Naive B cell (primary cell): ENCODE measurements around the gene ZCRB1. TPM values are rescaled to one million over a fixed set of nuclear protein-coding genes. Genes with fewer than 3 reads are reported as not detected.
"Not testable (repeated sequence)": the region's sequence is repeated elsewhere in the genome, so short reads cannot be mapped to it uniquely, and the experiment has no call there.

Experiments used
- ATAC-seq, 2 donors: fragments of 150-1000 bp; cut with Tn5 transposase; 2 replicates each; pipeline ENCODE4 v1.10.0; 2021; ENCODE audit warnings: low read depth in 2 of 2, mild to moderate bottlenecking in 2 of 2, moderate library complexity in 2 of 2
- DNase-seq: peaks from one replicate; pipeline ENCODE4 v3.0.0; 2022
- H3K27ac Mint-ChIP-seq, 6 donors: one replicate each; pipeline ENCODE4 v1.8.0; 2020 to 2022; ENCODE audit warnings: mild to moderate bottlenecking in 6 of 6, mixed read lengths in 6 of 6, moderate library complexity in 5 of 6, inconsistent platforms in 2 of 6
- H3K27me3 Mint-ChIP-seq, 3 donors: one replicate each; pipeline ENCODE4 v1.8.0; 2021 to 2022; ENCODE audit warnings: mixed read lengths in 3 of 3, mild to moderate bottlenecking in 1 of 3
- H3K36me3 Mint-ChIP-seq, 2 donors: one replicate each; pipeline ENCODE4 v1.8.0; 2020 to 2022; ENCODE audit warnings: mixed read lengths in 2 of 2, inconsistent platforms in 1 of 2, mild to moderate bottlenecking in 1 of 2
- H3K4me1 Mint-ChIP-seq, 3 donors: one replicate each; pipeline ENCODE4 v1.8.0; 2020 to 2022; ENCODE audit warnings: mixed read lengths in 3 of 3, inconsistent platforms in 1 of 3, mild to moderate bottlenecking in 1 of 3, moderate library complexity in 1 of 3
- H3K4me3 Mint-ChIP-seq, 8 donors: one replicate each; pipeline ENCODE4 v1.8.0; 2020 to 2022; ENCODE audit warnings: mild to moderate bottlenecking in 8 of 8, mixed read lengths in 8 of 8, moderate library complexity in 8 of 8, inconsistent platforms in 2 of 8
- H3K9me3 Mint-ChIP-seq, 7 donors: one replicate each; pipeline ENCODE4 v1.8.0; 2020 to 2022; ENCODE audit warnings: mixed read lengths in 7 of 7, mild to moderate bottlenecking in 5 of 7, inconsistent platforms in 2 of 7, moderate library complexity in 1 of 7
- polyA plus RNA-seq, 6 donors: library from polyadenylated mRNA; unstranded; fragments of 300-500 nt; fragmentation: Illumina TruSeq; gene quantifications; one replicate each; pipeline ENCODE4 v1.2.3, GENCODE V29; 2021; ENCODE audit warnings: low read depth in 6 of 6

ZCRB1 gene
- polyA plus RNA-seq, 6 donors from 2014 or later = 56.7 to 129 (median 97.7) TPM

DNA sequence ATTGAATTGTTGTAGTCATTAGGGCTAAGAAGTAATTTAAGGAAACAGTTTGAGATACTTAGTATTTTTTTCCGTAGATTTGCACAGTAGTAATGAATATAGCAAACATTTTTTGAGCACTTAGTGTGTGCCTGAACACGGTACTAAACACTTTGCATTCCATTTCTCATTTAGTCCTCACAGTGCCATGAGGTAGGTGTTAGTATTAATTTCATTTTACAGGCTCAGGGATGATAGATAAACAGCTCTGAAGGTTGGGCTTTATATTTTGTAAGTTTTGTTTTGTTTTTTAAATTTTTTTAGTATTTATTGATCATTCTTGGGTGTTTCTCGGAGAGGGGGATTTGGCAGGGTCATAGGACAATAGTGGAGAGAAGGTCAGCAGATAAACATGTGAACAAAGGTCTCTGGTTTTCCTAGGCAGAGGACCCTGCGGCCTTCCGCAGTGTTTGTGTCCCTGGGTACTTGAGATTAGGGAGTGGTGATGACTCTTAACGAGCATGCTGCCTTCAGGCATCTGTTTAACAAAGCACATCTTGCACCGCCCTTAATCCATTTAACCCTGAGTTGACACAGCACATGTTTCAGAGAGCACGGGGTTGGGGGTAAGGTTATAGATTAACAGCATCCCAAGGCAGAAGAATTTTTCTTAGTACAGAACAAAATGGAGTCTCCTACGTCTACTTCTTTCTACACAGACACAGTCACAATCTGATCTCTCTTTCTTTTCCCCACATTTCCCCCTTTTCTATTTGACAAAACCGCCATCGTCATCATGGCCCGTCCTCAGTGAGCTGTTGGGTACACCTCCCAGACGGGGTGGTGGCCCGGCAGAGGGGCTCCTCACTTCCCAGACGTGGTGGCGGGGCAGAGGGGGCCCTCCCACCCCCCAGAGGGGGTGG, 23.5 kb upstream of the ZCRB1 start:
- H3K36me3 Mint-ChIP-seq, DNase-seq, H3K9me3 Mint-ChIP-seq, H3K4me3 Mint-ChIP-seq, ATAC-seq, H3K27ac Mint-ChIP-seq, H3K27me3 Mint-ChIP-seq: not testable (repeated sequence)
- H3K4me1 Mint-ChIP-seq = peaks cover 8 to 13% (median 8%) of the 10 kb centered on the region in 3 donors

DNA sequence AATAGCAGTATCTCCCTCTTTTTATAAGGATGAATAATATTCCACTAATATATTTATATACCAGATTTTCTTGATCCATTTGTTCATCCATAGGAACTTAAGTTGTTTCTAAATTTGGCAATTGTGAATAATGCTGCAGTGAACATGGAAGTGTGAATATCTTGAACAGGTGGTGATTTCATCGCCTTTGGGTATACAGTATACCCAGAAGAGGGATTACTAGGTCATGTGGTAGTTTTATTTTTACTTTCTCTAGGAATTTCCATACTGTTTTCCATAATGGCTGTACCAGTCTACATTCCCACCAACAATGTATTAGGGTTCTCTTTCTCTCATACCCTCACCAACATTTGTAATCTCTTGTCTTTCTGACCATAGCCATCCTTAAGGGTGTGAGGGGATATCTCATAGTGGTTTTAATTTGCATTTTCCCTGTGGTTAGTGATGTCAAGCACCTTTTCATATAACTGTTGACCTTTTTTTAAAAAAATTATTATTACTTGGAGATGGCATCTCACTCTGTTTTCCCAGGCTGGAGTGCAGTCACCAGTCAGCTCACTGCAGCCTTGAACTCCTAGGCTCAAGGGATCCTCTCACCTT, 20.6 kb upstream of the ZCRB1 start:
- H3K4me3 Mint-ChIP-seq = no peak overlapping the region
- H3K36me3 Mint-ChIP-seq = peaks cover 0 to 5% of the 10 kb centered on the region in 2 donors
- no peaks in the 10 kb centered on the region for H3K27me3 Mint-ChIP-seq
- H3K4me1 Mint-ChIP-seq = peaks cover 11 to 25% (median 14%) of the 10 kb centered on the region in 3 donors
- DNase-seq (no peak), ATAC-seq (no peak)
- peak overlapping the region in 1 of 6 donors; percentile 42 for H3K27ac Mint-ChIP-seq
- no peaks in the 10 kb centered on the region for H3K9me3 Mint-ChIP-seq

DNA sequence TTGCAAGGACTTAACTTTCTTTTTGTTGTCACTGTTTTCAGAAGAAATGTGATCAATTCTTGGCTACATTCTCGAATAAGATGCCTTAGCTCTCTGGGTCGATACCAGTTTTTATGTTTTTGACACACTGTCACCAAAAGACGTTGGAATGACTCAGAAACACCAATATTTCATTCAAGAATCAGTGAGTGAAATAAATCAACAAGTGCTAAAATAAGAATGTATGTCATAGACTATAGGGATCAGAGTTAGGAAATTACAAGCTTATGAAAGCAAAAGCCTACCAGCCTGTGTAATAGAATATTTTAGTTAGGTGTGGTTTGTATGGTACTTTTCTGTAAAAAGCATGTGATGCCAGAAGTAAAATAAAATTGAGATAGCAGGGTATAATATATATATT, 17.8 kb upstream of the ZCRB1 start:
- Mint-ChIP-seq H3K27me3 (no peaks in the 10 kb centered on the region), H3K4me3 (no peak overlapping the region), H3K27ac (peak overlapping the region in 1 of 6 donors; percentile 18), H3K4me1 (peaks cover 10 to 31% (median 15%) of the 10 kb centered on the region in 3 donors), H3K36me3 (peaks cover 0 to 5% of the 10 kb centered on the region in 2 donors), H3K9me3 (no peaks in the 10 kb centered on the region)
- ATAC-seq (no peak), DNase-seq (no peak)

DNA sequence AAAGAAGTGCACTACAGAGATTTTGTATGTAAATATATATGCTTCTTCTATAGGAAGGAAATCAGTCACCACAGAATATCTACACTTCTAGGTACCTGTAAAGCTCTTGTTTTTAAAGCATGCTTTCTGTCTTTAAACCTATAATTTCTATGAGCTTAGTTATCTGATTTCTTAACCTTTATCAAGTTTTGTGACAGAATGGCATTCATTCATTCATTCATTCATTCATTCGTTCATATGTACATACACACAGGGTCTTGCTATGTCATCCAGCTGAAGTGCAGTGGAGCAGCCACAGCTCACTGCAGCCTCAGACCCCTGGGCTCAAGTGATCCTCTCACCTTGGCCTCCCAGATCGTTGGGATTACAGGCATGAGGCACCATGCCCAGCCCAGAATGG, 16.1 kb upstream of the ZCRB1 start:
- ATAC-seq = no peak
- Mint-ChIP-seq H3K9me3 (no peaks in the 10 kb centered on the region), H3K4me1 (peaks cover 16 to 35% (median 22%) of the 10 kb centered on the region in 3 donors), H3K27me3 (no peaks in the 10 kb centered on the region), H3K4me3 (no peak overlapping the region), H3K27ac (no peak overlapping the region), H3K36me3 (peaks cover 0 to 5% of the 10 kb centered on the region in 2 donors)
- no peak for DNase-seq

DNA sequence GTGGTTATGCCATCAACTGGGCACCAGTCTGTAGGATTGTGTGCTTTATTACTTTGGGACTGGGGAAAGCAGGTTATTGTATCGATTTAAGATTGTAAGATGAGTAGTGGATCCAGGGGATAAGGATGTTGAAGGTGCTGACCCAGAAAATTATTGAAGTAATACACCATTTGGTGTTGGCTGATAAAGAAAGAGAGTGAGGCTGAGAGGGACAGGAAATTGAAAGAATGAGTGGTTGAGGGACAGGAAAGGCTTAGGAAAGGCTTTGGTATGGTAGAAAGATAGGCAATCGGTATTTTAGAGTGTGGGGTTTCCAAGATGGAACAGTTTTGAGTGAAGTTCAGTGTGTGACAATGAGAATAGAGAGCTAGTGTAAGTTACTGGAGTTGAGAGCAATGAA, 12.4 kb upstream of the ZCRB1 start:
- ATAC-seq (no peak), DNase-seq (no peak)
- Mint-ChIP-seq H3K36me3 (peaks cover 0 to 4% of the 10 kb centered on the region in 2 donors), H3K27me3 (no peaks in the 10 kb centered on the region), H3K9me3 (no peaks in the 10 kb centered on the region), H3K27ac (peak overlapping the region in 2 of 6 donors; percentile 44 to 76), H3K4me3 (no peak overlapping the region), H3K4me1 (peaks cover 17 to 43% (median 37%) of the 10 kb centered on the region in 3 donors)

DNA sequence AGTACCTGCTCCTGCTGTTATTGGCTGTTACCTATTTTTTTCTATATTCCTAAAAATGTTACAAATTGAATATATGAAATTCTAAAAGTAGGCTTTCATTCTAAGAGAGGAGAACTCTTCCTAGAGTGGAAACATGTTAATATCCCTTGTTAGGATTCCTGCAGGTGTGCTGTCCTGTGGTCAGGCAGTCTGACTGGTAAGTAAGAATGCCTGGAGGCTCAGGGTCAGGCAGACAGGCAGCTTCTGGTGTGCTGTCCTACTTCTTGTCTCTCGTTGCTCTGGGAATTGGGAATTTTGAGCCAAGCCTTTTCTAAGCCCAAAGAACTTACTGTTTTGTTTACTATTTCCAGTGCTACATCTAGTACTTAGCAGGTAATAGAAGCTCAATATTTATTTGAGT, 10.4 kb upstream of the ZCRB1 start:
- no peak for ATAC-seq
- Mint-ChIP-seq H3K27ac (no peak overlapping the region), H3K36me3 (peaks cover 0 to 3% of the 10 kb centered on the region in 2 donors), H3K4me3 (no peak overlapping the region), H3K4me1 (peaks cover 31 to 50% (median 43%) of the 10 kb centered on the region in 3 donors), H3K27me3 (no peaks in the 10 kb centered on the region), H3K9me3 (no peaks in the 10 kb centered on the region)
- DNase-seq = no peak

DNA sequence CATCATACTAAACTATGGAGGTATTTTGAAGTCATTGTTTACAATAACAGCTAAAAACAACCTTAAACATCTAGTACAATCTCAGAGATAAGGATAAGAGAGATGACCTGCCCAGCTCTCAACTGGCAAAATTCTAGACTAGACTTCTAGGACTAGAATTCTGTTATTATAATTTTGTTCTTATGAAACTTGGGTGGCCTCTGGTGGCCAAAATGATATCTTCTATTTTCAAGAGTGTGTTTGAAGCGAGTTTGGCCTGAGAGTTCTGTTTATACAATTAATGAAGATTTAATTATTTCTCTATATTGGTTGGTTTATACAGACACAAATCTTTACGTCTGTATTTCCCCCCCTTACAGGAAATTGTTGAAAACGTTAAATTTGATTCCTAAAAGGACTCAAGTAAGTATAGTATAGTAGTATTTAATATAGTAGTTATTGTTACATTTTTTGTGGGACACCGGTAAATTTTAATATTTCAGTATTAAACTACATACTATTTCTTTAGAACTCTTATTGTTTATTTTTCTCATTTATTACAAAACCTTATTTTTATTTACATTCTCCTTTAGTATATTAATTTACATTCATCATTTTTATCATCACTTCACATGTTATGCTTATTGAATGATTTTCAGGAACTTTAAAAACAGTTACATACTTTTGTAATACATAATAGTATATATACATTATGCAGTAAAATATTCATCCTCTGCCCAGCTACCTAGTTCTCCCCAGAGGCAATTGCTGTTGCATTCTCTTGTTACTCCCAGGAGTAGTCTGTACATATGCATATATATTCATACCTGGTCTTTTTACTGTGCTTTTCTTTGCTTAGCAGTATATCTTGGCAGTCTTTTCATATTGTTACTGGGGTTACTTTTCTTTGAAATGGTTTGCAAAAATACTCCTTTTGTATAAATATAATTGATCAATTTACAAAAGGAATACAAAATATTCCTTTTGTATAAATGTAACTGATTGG, 6.7 kb upstream of the ZCRB1 start:
- no peaks in the 10 kb centered on the region for H3K27me3 Mint-ChIP-seq
- peaks cover 0 to 3% of the 10 kb centered on the region in 2 donors for H3K36me3 Mint-ChIP-seq
- H3K4me3 Mint-ChIP-seq = peak overlapping the region in 1 of 8 donors; percentile 31
- H3K9me3 Mint-ChIP-seq = no peaks in the 10 kb centered on the region
- ATAC-seq (peak; percentile 60 to 70), DNase-seq (peak; percentile 33)
- peaks cover 50 to 71% (median 57%) of the 10 kb centered on the region in 3 donors for H3K4me1 Mint-ChIP-seq
- H3K27ac Mint-ChIP-seq = peak overlapping the region in 1 of 6 donors; percentile 49

DNA sequence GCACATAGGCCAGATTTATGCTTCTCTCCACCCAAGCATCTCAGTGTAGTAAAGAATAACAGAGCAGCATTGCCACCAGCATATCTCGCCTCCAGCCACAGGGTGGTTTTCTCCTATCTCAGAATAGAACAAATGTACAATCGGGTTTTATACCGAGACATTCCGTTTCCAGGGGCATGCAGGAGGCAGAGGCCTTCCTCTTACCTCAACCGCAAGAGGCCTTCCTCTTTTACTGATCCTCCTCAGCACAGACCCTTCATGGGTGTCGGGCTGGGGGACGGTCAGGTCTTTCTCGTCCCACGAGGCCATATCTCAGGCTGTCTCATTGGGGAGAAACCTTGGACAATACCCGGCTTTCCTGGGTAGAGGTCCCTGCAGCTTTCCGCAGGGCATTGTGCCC, 4.2 kb upstream of the ZCRB1 start:
- peak; percentile 29 for DNase-seq
- ATAC-seq, H3K27me3 Mint-ChIP-seq, H3K36me3 Mint-ChIP-seq, H3K9me3 Mint-ChIP-seq: not testable (repeated sequence)
- H3K4me1 Mint-ChIP-seq = peaks cover 71 to 83% (median 75%) of the 10 kb centered on the region in 3 donors
- peak overlapping the region in 5 of 6 donors; percentile 56 to 86 (median 79) for H3K27ac Mint-ChIP-seq
- peak overlapping the region in 7 of 8 donors; percentile 17 to 72 (median 51) for H3K4me3 Mint-ChIP-seq

DNA sequence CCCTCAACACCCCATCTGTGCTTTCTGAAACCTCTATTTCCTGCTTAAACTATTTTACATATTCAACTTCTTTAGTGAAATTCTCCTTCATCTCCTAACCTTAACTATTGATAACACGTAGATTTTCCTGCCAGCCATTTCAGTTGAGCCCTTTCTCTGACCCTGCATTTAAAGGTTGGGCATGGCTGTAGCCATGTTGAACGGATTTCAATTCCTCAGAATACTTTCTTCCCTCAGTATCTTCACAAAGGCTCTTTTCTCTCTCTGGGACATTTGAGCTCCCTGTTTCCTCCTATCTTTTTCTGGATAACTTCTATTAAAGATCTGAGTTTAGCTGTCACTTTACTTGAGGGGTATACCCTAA, 1.3 kb upstream of the ZCRB1 start:
- ATAC-seq (no peak), DNase-seq (no peak)
- Mint-ChIP-seq H3K9me3 (no peaks in the 10 kb centered on the region), H3K27me3 (no peaks in the 10 kb centered on the region), H3K36me3 (no peaks in the 10 kb centered on the region), H3K4me1 (peaks cover 56 to 70% (median 62%) of the 10 kb centered on the region in 3 donors), H3K4me3 (peak overlapping the region; percentile 94 to 99 (median 98)), H3K27ac (peak overlapping the region; percentile 96 to 99 (median 98))

DNA sequence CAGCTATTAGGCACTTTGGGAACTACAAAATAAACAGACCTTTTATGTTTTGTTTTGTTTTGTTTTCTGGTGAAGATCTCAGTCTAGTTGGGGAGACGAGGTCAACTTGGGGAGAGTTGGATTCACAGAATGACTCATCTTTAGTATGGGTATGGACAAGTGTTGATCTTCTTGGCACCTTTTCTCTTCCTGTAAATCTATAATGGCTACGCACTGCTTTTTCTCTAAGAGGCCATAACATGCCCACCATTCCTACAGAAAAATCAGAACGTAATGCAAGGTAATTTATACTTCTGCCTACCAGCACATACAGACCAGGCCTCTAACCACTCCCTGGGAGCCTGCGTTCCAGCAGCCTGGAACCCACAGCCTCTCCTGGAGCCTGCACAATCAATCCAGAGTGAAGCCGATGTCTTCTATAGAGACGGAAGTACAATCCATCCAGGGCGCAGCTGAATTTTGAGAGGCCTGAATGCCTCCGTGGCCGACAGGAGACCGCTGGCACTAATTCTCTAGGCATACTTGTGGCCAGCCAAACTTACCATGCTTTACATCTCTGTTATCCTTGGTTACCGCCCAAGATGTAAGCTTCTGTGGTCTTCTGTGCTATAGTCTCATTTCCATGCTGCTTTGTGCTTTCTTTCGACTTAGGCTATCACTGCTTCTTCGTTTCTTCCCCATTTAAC, 790 bp upstream of the ZCRB1 start:
- DNase-seq (peak; percentile 6), ATAC-seq (no peak)

DNA sequence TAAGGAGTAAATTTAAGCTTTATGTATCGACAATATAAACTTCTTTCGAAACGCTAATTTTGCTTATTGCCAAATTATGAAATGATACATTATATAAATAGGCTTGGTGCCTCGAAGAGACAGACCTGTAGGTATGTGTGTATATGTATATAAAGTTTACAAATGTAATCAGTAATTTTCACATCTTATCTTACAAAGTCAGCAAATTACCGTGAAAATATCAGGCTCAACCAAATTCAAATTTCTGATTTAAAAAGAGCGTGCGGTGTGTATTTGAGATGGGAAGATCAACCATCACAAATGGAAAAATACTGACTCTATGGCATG, 605 bp downstream of the ZCRB1 start:
- ATAC-seq (no peak), DNase-seq (no peak)
- Mint-ChIP-seq H3K27me3 (no peaks in the 10 kb centered on the region), H3K4me1 (peaks cover 38 to 54% (median 42%) of the 10 kb centered on the region in 3 donors), H3K9me3 (no peaks in the 10 kb centered on the region), H3K4me3 (peak overlapping the region; percentile 94 to 99 (median 98)), H3K36me3 (peaks cover 5 to 13% of the 10 kb centered on the region in 2 donors), H3K27ac (peak overlapping the region; percentile 96 to 99 (median 98))

More for the DNA sequence above, 790 bp upstream of the ZCRB1 start:
- Mint-ChIP-seq H3K27me3 (no peaks in the 10 kb centered on the region), H3K27ac (peak overlapping the region; percentile 96 to 99 (median 98)), H3K4me3 (peak overlapping the region; percentile 94 to 99 (median 98)), H3K4me1 (peaks cover 50 to 65% (median 56%) of the 10 kb centered on the region in 3 donors), H3K9me3 (no peaks in the 10 kb centered on the region), H3K36me3 (peaks cover 0 to 3% of the 10 kb centered on the region in 2 donors)

DNA sequence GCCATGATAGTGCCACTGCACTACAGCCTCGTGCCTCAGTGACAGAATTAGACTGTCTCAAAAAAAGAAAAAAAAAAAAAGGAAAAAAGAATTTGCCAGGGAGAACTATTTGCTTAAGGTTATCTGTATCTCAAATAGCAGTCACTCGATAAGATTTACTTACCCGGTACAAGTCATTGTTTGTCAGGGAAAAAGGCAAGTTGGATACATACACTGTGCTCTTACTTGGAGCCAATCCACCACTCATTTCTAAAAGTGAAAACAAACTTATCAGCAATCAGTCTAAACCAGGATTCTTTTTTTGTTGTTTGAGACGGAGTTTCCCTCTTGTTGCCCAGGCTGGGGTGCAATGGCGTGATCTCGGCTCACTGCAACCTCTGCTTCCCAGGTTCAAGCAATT, 2.0 kb downstream of the ZCRB1 start:
- Mint-ChIP-seq H3K36me3 (peaks cover 11 to 14% of the 10 kb centered on the region in 2 donors), H3K9me3 (no peaks in the 10 kb centered on the region), H3K27ac (no peak overlapping the region), H3K4me1 (peaks cover 29 to 41% (median 31%) of the 10 kb centered on the region in 3 donors), H3K27me3 (no peaks in the 10 kb centered on the region), H3K4me3 (peak overlapping the region in 2 of 8 donors; percentile 10 to 98)
- no peak for ATAC-seq
- DNase-seq = no peak
